GM10266 (cell line): ENCODE measurements around the gene BHMT2.
A peak's percentile ranks its signal among the peaks of the same experiment; 100 is the strongest.

Experiments
- DNase-seq: peaks from one replicate; pipeline ENCODE4 v3.0.0; 2012; ENCODE audit errors: extremely low spot score
- TF ChIP-seq, protein P1 (sequence below): IDR thresholded peaks from 2 replicates; pipeline ENCODE4 v1.5.1; 2012; ENCODE audit warnings: mild to moderate bottlenecking, low read depth; ENCODE audit not compliant: control insufficient read depth, insufficient read depth; ENCODE audit errors: missing control alignments

Gene BHMT2, protein sequence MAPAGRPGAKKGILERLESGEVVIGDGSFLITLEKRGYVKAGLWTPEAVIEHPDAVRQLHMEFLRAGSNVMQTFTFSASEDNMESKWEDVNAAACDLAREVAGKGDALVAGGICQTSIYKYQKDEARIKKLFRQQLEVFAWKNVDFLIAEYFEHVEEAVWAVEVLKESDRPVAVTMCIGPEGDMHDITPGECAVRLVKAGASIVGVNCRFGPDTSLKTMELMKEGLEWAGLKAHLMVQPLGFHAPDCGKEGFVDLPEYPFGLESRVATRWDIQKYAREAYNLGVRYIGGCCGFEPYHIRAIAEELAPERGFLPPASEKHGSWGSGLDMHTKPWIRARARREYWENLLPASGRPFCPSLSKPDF

DNA sequence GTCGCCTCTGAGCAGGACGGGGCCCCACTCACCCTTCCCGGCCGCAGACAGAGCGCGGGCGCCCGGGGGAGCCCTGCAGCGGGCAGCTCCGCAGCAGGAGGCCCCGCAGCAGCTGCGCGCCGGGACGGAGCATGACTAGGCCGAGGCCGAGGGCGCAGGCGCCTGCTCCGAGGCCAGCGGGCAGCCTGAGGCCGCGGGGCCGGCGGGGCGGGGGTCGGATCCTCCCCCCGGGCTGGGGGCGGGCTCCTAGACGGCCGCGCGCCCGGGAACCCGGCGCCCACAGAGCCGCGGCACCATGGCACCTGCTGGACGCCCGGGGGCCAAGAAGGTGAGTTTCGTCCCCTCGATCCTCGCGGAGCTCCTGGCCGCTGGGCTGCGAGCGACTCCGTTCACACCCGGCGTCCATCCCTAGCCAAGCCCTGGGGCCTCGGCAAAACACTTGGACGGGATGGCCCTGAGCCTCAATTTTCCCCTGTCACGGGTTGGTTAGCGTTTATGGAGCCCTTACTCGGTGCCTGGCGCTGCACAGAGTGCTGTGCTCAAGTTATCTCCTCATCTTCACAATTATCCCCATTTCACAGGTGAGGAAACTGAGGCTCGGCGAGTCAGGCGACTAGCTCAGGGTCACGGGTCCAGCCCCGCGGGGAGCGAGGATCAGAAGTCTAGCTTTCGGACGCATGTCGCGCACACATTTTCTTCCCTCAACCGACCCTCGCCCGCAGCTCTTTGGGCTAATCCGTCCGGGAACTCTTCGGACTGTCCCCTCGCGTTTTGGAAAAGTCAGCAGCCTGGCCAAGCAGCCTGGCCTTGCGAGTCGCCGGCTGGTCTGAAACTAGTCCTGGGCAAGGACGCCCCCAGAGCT is at the start of gene BHMT2, which contains the start of gene DMGDH:
Gene BHMT2, plus strand, starts transcription at position 280 of the 862 bp plus-strand sequence. Its CDS starts 16 bp downstream, at position 296.
Gene DMGDH, minus strand, starts transcription at position 187 of the 862 bp plus-strand sequence. Its CDS starts 54 bp downstream, at position 133.
- TF ChIP-seq, protein P1, sequence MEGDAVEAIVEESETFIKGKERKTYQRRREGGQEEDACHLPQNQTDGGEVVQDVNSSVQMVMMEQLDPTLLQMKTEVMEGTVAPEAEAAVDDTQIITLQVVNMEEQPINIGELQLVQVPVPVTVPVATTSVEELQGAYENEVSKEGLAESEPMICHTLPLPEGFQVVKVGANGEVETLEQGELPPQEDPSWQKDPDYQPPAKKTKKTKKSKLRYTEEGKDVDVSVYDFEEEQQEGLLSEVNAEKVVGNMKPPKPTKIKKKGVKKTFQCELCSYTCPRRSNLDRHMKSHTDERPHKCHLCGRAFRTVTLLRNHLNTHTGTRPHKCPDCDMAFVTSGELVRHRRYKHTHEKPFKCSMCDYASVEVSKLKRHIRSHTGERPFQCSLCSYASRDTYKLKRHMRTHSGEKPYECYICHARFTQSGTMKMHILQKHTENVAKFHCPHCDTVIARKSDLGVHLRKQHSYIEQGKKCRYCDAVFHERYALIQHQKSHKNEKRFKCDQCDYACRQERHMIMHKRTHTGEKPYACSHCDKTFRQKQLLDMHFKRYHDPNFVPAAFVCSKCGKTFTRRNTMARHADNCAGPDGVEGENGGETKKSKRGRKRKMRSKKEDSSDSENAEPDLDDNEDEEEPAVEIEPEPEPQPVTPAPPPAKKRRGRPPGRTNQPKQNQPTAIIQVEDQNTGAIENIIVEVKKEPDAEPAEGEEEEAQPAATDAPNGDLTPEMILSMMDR, result no peak
- DNase-seq, result no peak

DNA sequence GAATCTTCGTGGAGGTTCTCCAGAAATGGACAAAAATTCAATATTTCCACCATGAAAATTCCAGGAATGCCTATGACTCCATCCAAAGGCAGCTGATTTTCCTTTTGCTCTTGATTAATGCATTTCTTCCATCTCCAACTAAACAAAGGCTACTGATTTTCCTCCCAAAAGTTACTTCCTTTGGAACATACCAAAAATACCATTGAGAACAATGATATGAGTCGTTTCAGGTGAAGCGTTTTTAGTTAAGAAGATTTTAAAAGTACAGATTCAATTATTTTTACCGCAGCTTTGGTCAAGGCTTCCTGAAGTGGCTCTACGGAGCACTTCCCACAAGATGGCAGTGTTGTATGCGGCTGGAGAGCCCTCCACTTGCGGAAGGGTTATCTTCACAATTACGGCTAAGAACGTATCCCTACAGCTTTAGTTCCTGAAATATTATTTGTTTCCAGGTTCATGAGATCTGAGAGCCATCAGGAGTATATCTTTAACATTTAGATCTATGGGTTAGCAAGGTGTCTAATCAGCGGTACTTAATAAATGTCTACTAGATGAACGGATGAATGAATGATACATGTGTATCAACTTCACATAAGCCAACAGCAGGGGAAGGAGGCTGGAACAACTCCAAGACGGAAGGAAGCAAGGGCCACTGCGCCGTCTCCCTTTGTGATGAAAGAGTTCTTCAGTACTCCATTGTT is 48.6 kb upstream of the BHMT2 start:
- TF ChIP-seq, protein P1, result peak; percentile 77
- DNase-seq, result peak; percentile 43

DNA sequence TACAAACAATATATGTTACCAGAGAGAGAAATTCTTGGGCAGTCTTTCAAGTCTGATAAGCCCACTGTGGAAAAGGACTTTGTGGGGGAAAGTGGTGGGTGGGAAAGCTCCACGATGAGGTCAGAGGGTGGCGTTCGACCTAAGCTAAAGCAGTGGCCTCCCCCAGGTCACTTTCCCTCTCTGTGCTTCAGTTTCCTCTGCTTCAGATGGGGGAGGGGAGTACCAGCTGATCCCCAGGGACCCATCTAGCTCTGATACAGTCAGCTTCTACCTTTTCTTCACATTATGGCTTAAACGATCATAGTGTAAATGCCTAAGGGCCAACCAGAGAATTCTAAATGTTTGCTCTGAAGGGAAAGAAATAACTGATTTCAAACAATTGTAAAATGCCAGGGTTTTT is 47.8 kb upstream of the BHMT2 start:
- TF ChIP-seq, protein P1, result no peak
- no peak for DNase-seq

DNA sequence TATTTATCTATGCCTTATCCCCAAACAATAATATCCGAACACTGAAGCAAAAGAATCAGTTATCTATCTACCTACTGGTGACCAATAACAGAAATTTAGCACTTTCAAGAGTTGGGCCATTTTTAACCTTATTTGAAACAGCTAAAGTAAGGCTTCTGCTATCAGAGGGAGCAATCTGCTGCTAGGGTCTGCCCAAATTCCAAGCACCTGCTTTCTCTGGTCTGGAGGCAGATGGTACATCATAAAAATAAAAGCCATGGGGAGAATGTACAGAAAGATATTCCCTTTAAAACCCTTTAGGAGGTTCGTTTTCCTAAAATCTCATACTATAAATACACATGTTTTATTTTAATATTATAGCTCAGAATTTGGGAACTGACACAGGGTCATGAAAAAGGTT is 46.8 kb upstream of the BHMT2 start:
- TF ChIP-seq, protein P1, result no peak
- DNase-seq, result no peak

DNA sequence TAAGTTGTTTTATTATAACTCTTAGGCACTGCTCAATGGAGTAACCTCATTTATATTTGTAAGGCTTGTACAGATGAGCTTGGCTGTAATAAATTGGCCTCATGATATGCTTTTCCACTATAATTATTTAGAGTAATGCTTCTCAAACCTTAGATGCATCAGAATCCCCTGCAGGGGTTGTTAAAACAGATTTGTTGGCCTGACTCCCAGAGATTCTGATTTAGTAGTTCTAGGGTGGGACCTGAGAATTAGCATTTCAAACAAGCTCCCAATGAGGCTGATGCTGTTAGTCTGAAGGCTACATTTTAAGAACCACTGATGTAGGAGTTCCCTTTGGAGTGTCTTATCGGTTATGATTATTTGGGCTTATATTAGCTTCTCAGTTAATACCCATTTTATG is 46.2 kb upstream of the BHMT2 start:
- DNase-seq, result no peak
- TF ChIP-seq, protein P1, result no peak

DNA sequence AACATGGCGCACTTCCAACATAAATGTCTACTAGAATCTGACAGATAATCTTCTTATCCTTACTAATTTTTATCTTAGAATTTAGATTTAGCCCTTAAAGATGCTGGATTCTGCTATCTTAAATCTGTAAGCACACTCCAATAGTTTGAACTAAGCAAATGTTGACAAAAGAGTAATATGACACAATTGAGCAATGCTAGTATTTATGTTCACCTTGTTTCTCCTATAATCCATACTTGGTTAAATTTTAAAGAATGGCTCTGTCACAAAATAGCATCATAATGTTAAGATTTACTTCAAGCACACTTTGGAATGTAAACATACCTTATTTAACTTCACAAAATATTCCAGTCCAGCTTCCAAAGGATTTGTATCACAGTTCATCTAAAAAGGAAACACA is 45.6 kb upstream of the BHMT2 start:
- DNase-seq, result no peak
- TF ChIP-seq, protein P1, result no peak
